Loucy (cell line): Measurements from ENCODE around the gene PPP4R2.

Experiments
- CTCF ChIP-seq: fragments of 200-600 bp; sonication (generic); conservative IDR thresholded peaks from 2 replicates; pipeline ENCODE4 v1.5.1; 2014; ENCODE audit warnings: mild to moderate bottlenecking, antibody characterized with exemption, low read length
- EZH2phosphoT487 ChIP-seq: fragments of 200-600 bp; IDR thresholded peaks from 2 replicates; pipeline ENCODE4 v1.6.1; 2018; ENCODE audit warnings: antibody characterized with exemption, mild to moderate bottlenecking, moderate library complexity, borderline replicate concordance

DNA sequence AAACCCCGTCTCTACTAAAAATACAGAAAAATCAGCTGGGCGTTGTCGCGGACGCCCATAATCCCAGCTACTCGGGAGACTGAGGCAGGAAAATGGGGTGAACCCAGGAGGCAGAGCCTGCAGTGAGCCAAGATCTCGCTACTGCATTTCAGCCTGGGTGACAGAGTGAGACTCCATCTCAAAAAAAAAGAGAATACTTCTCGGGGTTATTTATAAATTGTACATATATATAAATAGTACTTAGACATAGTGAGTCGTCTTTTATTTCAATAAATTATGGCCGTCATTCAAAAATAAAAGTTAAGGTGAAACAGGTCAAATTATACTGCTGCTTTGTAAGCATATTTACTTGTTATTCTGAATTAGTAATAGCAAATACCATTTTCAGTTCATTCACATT lies 52.7 kb downstream of the PPP4R2 start:
- TF ChIP-seq CTCF = no peak
- TF ChIP-seq EZH2phosphoT487 = no peak
